ENCODE results near the gene TGIF1.

Gene TGIF1

DNA sequence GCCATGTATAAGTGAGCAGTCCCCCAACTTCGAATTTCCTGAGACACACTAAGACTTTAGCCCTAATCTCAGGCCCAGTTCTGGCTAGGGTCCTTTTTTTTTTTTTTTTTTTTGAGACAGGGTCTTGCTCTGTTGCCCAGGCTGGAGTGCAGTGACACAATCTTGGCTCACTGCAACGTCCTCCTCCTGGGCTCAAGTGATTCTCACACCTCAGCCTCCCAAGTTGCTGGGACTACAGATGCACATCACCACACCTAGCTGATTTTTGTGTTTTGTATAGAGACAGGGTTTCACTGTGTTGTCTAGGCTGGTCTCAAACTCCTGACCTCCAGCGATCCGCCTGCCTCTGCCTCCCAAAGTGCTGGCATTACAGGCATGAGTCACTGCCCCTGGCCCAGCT lies 23.9 kb upstream of the TGIF1 start:
- no peak overlapping the region for H3K4me2 ChIP-seq (ENCODE audit: low read length, poor library complexity, severe bottlenecking)
- H3K79me1 ChIP-seq (replicated peaks; ENCODE audit: low read length, poor library complexity, severe bottlenecking) = no peaks in the 10 kb centered on the region
- H2BK120ac ChIP-seq (ENCODE audit: low read depth, low read length) = no peak overlapping the region
- no peak overlapping the region for H2BK15ac ChIP-seq (ENCODE audit: low read depth, poor library complexity, severe bottlenecking)
- H3K27me3 ChIP-seq (ENCODE audit: control insufficient read depth in 1 of 2, insufficient read depth in 1 of 2, low read length in 2 of 2) = no peaks in the 10 kb centered on the region
- H3K36me3 ChIP-seq (ENCODE audit: control insufficient read depth in 1 of 2, insufficient read depth in 2 of 2, low read depth in 1 of 2, low read length in 2 of 2) = no peaks in the 10 kb centered on the region
- no peak overlapping the region for H2BK5ac ChIP-seq (ENCODE audit: low read depth, low read length, poor library complexity, severe bottlenecking)
- WGBS = 90% methylated on average over 3 of the region's 4 CpGs
- no peak overlapping the region for H3K23ac ChIP-seq (ENCODE audit: low read length in 2 of 2)
- no peak overlapping the region for H3K4ac ChIP-seq (ENCODE audit: low read depth in 1 of 2, low read length in 2 of 2)
- DNase-seq = no peak
- H3K4me3 ChIP-seq (ENCODE audit: insufficient read depth in 1 of 2, low read depth in 1 of 2, low read length in 2 of 2) = no peak overlapping the region
- H3K9me3 ChIP-seq (ENCODE audit: control insufficient read depth, low read length) = no peaks in the 10 kb centered on the region
- H4K8ac ChIP-seq (ENCODE audit: low read length) = no peak overlapping the region
- H3K9ac ChIP-seq (ENCODE audit: low read length) = no peak overlapping the region
- H2BK12ac ChIP-seq (ENCODE audit: low read length in 2 of 2) = peak overlapping the region in 1 of 2 experiments; percentile 39
- no peak overlapping the region for H3K27ac ChIP-seq (ENCODE audit: low read length, poor library complexity, severe bottlenecking)
- H2AK5ac ChIP-seq (ENCODE audit: low read length, severe bottlenecking) = no peak overlapping the region
- H2AFZ ChIP-seq (ENCODE audit: low read depth, low read length) = no peak overlapping the region
- no peaks in the 10 kb centered on the region for H3K4me1 ChIP-seq (ENCODE audit: control insufficient read depth, insufficient read depth, low read depth, low read length)
- no peak overlapping the region for H3K14ac ChIP-seq (ENCODE audit: low read length in 2 of 2)
- no peak overlapping the region for H4K91ac ChIP-seq (ENCODE audit: low read length)
- no peak overlapping the region for H3K18ac ChIP-seq (ENCODE audit: low read depth in 1 of 2, low read length in 2 of 2)

DNA sequence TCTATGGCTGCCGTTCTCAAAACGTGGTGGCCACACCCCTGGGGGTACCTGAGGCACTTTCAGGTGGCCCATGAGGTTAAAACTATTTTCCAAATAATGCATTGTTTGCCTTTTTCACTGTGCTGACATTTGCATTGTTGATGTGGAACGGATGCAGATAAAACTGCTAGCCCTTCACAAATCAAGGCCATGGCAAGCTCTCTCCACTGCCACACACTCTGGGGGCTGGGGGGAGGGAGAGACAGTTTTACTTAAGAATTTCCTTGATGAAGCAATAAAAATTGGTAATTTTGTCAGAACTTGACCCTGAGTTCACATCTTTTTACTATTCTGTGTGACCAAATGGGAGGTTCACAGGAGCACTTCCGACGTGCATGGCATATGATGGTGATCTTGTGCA lies 22.0 kb upstream of the TGIF1 start:
- Histone ChIP-seq H4K91ac (ENCODE audit: low read length) (no peak overlapping the region), H2BK5ac (ENCODE audit: low read depth, low read length, poor library complexity, severe bottlenecking) (no peak overlapping the region), H2BK15ac (ENCODE audit: low read depth, poor library complexity, severe bottlenecking) (no peak overlapping the region), H2BK120ac (ENCODE audit: low read depth, low read length) (no peak overlapping the region), H3K27ac (ENCODE audit: low read length, poor library complexity, severe bottlenecking) (no peak overlapping the region), H3K4me3 (ENCODE audit: insufficient read depth in 1 of 2, low read depth in 1 of 2, low read length in 2 of 2) (no peak overlapping the region), H3K23ac (ENCODE audit: low read length in 2 of 2) (no peak overlapping the region), H2AK5ac (ENCODE audit: low read length, severe bottlenecking) (no peak overlapping the region), H3K4me2 (ENCODE audit: low read length, poor library complexity, severe bottlenecking) (no peak overlapping the region), H3K4ac (ENCODE audit: low read depth in 1 of 2, low read length in 2 of 2) (no peak overlapping the region), H3K18ac (ENCODE audit: low read depth in 1 of 2, low read length in 2 of 2) (no peak overlapping the region), H3K27me3 (ENCODE audit: control insufficient read depth in 1 of 2, insufficient read depth in 1 of 2, low read length in 2 of 2) (no peaks in the 10 kb centered on the region), H2AFZ (ENCODE audit: low read depth, low read length) (no peak overlapping the region), H3K14ac (ENCODE audit: low read length in 2 of 2) (no peak overlapping the region), H3K4me1 (ENCODE audit: control insufficient read depth, insufficient read depth, low read depth, low read length) (no peaks in the 10 kb centered on the region), H3K9ac (ENCODE audit: low read length) (no peak overlapping the region), H4K8ac (ENCODE audit: low read length) (no peak overlapping the region), H2BK12ac (ENCODE audit: low read length in 2 of 2) (no peak overlapping the region), H3K9me3 (ENCODE audit: control insufficient read depth, low read length) (no peaks in the 10 kb centered on the region), H3K36me3 (ENCODE audit: control insufficient read depth in 1 of 2, insufficient read depth in 2 of 2, low read depth in 1 of 2, low read length in 2 of 2) (no peaks in the 10 kb centered on the region), H3K79me1 (replicated peaks; ENCODE audit: low read length, poor library complexity, severe bottlenecking) (no peaks in the 10 kb centered on the region)
- 100% methylated on average over 2 of the region's 5 CpGs for WGBS
- DNase-seq = no peak

DNA sequence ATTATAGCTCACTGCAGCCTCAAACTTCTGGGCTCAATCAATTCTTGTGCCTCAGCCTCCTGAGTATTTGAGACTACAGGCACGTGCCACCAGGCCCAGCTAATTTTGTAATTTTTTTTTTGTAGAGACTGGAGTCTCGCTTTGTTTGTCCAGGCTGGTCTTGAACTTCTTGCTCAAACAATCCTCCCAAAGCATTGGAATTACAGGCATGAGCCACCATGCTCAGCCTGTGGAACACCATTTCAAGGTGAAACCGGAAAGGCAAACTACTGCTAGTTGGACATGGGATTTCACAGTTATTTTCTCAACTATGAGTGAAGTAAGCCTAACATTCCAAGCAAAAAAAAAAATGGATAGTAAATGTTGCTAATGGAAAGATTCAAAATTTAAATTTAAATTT lies 20.9 kb upstream of the TGIF1 start:
- 92% methylated on average over 3 of the region's 3 CpGs for WGBS
- Histone ChIP-seq H2AFZ (ENCODE audit: low read depth, low read length) (no peak overlapping the region), H3K4me2 (ENCODE audit: low read length, poor library complexity, severe bottlenecking) (no peak overlapping the region), H2BK120ac (ENCODE audit: low read depth, low read length) (no peak overlapping the region), H3K27me3 (ENCODE audit: control insufficient read depth in 1 of 2, insufficient read depth in 1 of 2, low read length in 2 of 2) (no peaks in the 10 kb centered on the region), H3K14ac (ENCODE audit: low read length in 2 of 2) (no peak overlapping the region), H2AK5ac (ENCODE audit: low read length, severe bottlenecking) (no peak overlapping the region), H4K8ac (ENCODE audit: low read length) (no peak overlapping the region), H3K4me3 (ENCODE audit: insufficient read depth in 1 of 2, low read depth in 1 of 2, low read length in 2 of 2) (no peak overlapping the region), H3K4ac (ENCODE audit: low read depth in 1 of 2, low read length in 2 of 2) (no peak overlapping the region), H2BK12ac (ENCODE audit: low read length in 2 of 2) (no peak overlapping the region), H3K23ac (ENCODE audit: low read length in 2 of 2) (no peak overlapping the region), H3K9me3 (ENCODE audit: control insufficient read depth, low read length) (no peaks in the 10 kb centered on the region), H3K27ac (ENCODE audit: low read length, poor library complexity, severe bottlenecking) (no peak overlapping the region), H3K18ac (ENCODE audit: low read depth in 1 of 2, low read length in 2 of 2) (no peak overlapping the region), H4K91ac (ENCODE audit: low read length) (no peak overlapping the region), H3K36me3 (ENCODE audit: control insufficient read depth in 1 of 2, insufficient read depth in 2 of 2, low read depth in 1 of 2, low read length in 2 of 2) (no peaks in the 10 kb centered on the region), H3K79me1 (replicated peaks; ENCODE audit: low read length, poor library complexity, severe bottlenecking) (no peaks in the 10 kb centered on the region), H2BK15ac (ENCODE audit: low read depth, poor library complexity, severe bottlenecking) (no peak overlapping the region), H3K4me1 (ENCODE audit: control insufficient read depth, insufficient read depth, low read depth, low read length) (no peaks in the 10 kb centered on the region), H3K9ac (ENCODE audit: low read length) (no peak overlapping the region), H2BK5ac (ENCODE audit: low read depth, low read length, poor library complexity, severe bottlenecking) (no peak overlapping the region)
- no peak for DNase-seq

DNA sequence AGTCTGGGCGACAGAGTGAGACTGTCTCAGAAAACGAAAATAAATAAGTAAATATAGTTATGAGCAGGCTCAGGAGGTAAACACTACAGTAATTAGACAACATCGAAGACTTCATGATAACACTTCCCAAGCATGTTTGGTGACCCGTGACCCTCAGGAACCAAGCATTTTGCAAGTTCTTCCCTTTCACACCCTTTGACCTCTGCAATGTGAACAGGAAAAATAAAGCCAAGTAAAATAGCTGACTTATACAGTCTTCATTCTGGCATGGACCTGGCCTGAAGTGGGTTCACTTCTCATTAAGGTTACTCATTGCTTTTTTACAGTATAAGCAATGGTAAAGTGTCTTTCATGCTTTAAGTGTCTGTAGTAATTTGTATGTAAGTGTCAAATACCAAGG lies 15.3 kb upstream of the TGIF1 start:
- 83% methylated on average over 4 of the region's 4 CpGs for WGBS
- H3K27me3 ChIP-seq (ENCODE audit: control insufficient read depth in 1 of 2, insufficient read depth in 1 of 2, low read length in 2 of 2) = no peaks in the 10 kb centered on the region

More for the DNA sequence above, 15.3 kb upstream of the TGIF1 start:
- Histone ChIP-seq H2AK5ac (ENCODE audit: low read length, severe bottlenecking) (no peak overlapping the region), H3K4me3 (ENCODE audit: insufficient read depth in 1 of 2, low read depth in 1 of 2, low read length in 2 of 2) (no peak overlapping the region), H3K9me3 (ENCODE audit: control insufficient read depth, low read length) (no peaks in the 10 kb centered on the region), H2BK12ac (ENCODE audit: low read length in 2 of 2) (no peak overlapping the region), H2BK15ac (ENCODE audit: low read depth, poor library complexity, severe bottlenecking) (no peak overlapping the region), H3K36me3 (ENCODE audit: control insufficient read depth in 1 of 2, insufficient read depth in 2 of 2, low read depth in 1 of 2, low read length in 2 of 2) (no peaks in the 10 kb centered on the region), H3K18ac (ENCODE audit: low read depth in 1 of 2, low read length in 2 of 2) (no peak overlapping the region), H3K79me1 (replicated peaks; ENCODE audit: low read length, poor library complexity, severe bottlenecking) (no peaks in the 10 kb centered on the region), H4K8ac (ENCODE audit: low read length) (no peak overlapping the region), H4K91ac (ENCODE audit: low read length) (no peak overlapping the region), H3K9ac (ENCODE audit: low read length) (no peak overlapping the region), H3K4ac (ENCODE audit: low read depth in 1 of 2, low read length in 2 of 2) (no peak overlapping the region), H3K27ac (ENCODE audit: low read length, poor library complexity, severe bottlenecking) (no peak overlapping the region), H3K14ac (ENCODE audit: low read length in 2 of 2) (no peak overlapping the region), H2AFZ (ENCODE audit: low read depth, low read length) (no peak overlapping the region), H2BK120ac (ENCODE audit: low read depth, low read length) (no peak overlapping the region), H3K4me2 (ENCODE audit: low read length, poor library complexity, severe bottlenecking) (no peak overlapping the region), H2BK5ac (ENCODE audit: low read depth, low read length, poor library complexity, severe bottlenecking) (no peak overlapping the region), H3K23ac (ENCODE audit: low read length in 2 of 2) (no peak overlapping the region), H3K4me1 (ENCODE audit: control insufficient read depth, insufficient read depth, low read depth, low read length) (no peaks in the 10 kb centered on the region)
- DNase-seq = no peak
